NCI-H2227 treated with DMSO at 0.1 percent for 48 hours (cell line): ENCODE measurements around the gene KNDC1.
"Not testable (repeated sequence)": the region's sequence is repeated elsewhere in the genome, so short reads cannot be mapped to it uniquely, and the experiment has no call there.

Source experiments
- DNase-seq: peaks from one replicate; lab custom pipeline; 2025; lab: John Stamatoyannopoulos, UW

Gene KNDC1

GRCh38 chr10:133124357-133125211, 35.4 kb upstream of the KNDC1 start:
- DNase-seq = peak; percentile 7

- DNase-seq = no peak
These were observed 34.1 kb upstream of the KNDC1 start for GRCh38 chr10:133125901-133126300.

GRCh38 chr10:133126431-133127290, 33.4 kb upstream of the KNDC1 start:
- no peak for DNase-seq

GRCh38 chr10:133127291-133128125, 32.5 kb upstream of the KNDC1 start:
- DNase-seq = no peak

GRCh38 chr10:133128126-133129070, 31.6 kb upstream of the KNDC1 start:
- DNase-seq = no peak

- DNase-seq = no peak
These were observed 30.8 kb upstream of the KNDC1 start for GRCh38 chr10:133129071-133129858.

- no peak for DNase-seq
These were observed 30.0 kb upstream of the KNDC1 start for GRCh38 chr10:133129859-133130495.

GRCh38 chr10:133130602-133131001, 29.4 kb upstream of the KNDC1 start:
- DNase-seq = no peak

- no peak for DNase-seq
These were observed 29.0 kb upstream of the KNDC1 start for GRCh38 chr10:133131053-133131452.

GRCh38 chr10:133131734-133132472, 28.1 kb upstream of the KNDC1 start:
- no peak for DNase-seq

- no peak for DNase-seq
These were observed 27.3 kb upstream of the KNDC1 start for GRCh38 chr10:133132473-133133291.

GRCh38 chr10:133133471-133134231, 26.4 kb upstream of the KNDC1 start:
- no peak for DNase-seq

- no peak for DNase-seq
These were observed 25.5 kb upstream of the KNDC1 start for GRCh38 chr10:133134411-133135115.

- DNase-seq = no peak
These were observed 24.9 kb upstream of the KNDC1 start for GRCh38 chr10:133135116-133135465.

GRCh38 chr10:133137486-133138145, 22.4 kb upstream of the KNDC1 start:
- DNase-seq = not testable (repeated sequence)

GRCh38 chr10:133139551-133140065, 20.4 kb upstream of the KNDC1 start:
- no peak for DNase-seq
